Measurements from ENCODE around the gene GPSM1.

The GPSM1 gene

GRCh38 chr9:136303066-136303824 is 24.1 kb upstream of the GPSM1 start:
- Histone ChIP-seq H3K27me3 (ENCODE audit: insufficient read depth, low read depth) (peaks cover 86% of the 10 kb centered on the region), H3K36me3 (ENCODE audit: insufficient read depth) (no peaks in the 10 kb centered on the region), H3K4me3 (IDR thresholded peaks at IDR 0.05; ENCODE audit: insufficient read depth, low read depth, low read length) (no peak overlapping the region), H4K20me1 (ENCODE audit: insufficient read depth) (no peaks in the 10 kb centered on the region), H3K4me2 (no peak overlapping the region), H3K4me1 (ENCODE audit: low read depth, poor library complexity, severe bottlenecking) (no peaks in the 10 kb centered on the region), H2AFZ (ENCODE audit: low read depth) (peak overlapping the region; percentile 14; the same call in 1 of the 2 replicates), H3K27ac (no peak overlapping the region), H3K9ac (no peak overlapping the region), H3K79me2 (ENCODE audit: insufficient read depth, low read depth) (no peaks in the 10 kb centered on the region)
- no peak for TF ChIP-seq CTCF (conservative IDR thresholded peaks at IDR 0.05; ENCODE audit: low read depth, low read length)

GRCh38 chr9:136303825-136304416 is 23.4 kb upstream of the GPSM1 start, which contains the start of gene CCDC187:
CCDC187 (minus strand) TSS chr9:136304094; CDS start chr9:136303830, 264 bp downstream.
- no peaks in the 10 kb centered on the region for H4K20me1 ChIP-seq (ENCODE audit: insufficient read depth)
- no peaks in the 10 kb centered on the region for H3K4me1 ChIP-seq (ENCODE audit: low read depth, poor library complexity, severe bottlenecking)
- H3K4me3 ChIP-seq (IDR thresholded peaks at IDR 0.05; ENCODE audit: insufficient read depth, low read depth, low read length) = no peak within 1 kb of the TSS
- no peak for TF ChIP-seq CTCF (conservative IDR thresholded peaks at IDR 0.05; ENCODE audit: low read depth, low read length)
- no peak within 1 kb of the TSS for H3K27ac ChIP-seq
- no peaks in the 10 kb centered on the region for H3K36me3 ChIP-seq (ENCODE audit: insufficient read depth)
- no peak within 1 kb of the TSS for H3K9ac ChIP-seq
- H3K27me3 ChIP-seq (ENCODE audit: insufficient read depth, low read depth) = peaks cover 79% of the 10 kb centered on the region
- H3K79me2 ChIP-seq (ENCODE audit: insufficient read depth, low read depth) = no peaks in the 10 kb centered on the region
- no peak within 1 kb of the TSS for H3K4me2 ChIP-seq
- H2AFZ ChIP-seq (ENCODE audit: low read depth) = peak within 1 kb of the TSS; percentile 14; the same call in 1 of the 2 replicates

- no peak overlapping the region for H3K9ac ChIP-seq
- H3K36me3 ChIP-seq (ENCODE audit: insufficient read depth) = no peaks in the 10 kb centered on the region
- no peaks in the 10 kb centered on the region for H4K20me1 ChIP-seq (ENCODE audit: insufficient read depth)
- H3K4me1 ChIP-seq (ENCODE audit: low read depth, poor library complexity, severe bottlenecking) = no peaks in the 10 kb centered on the region
- no peak overlapping the region for H3K27ac ChIP-seq
- H3K27me3 ChIP-seq (ENCODE audit: insufficient read depth, low read depth) = peaks cover 74% of the 10 kb centered on the region
- H2AFZ ChIP-seq (ENCODE audit: low read depth) = no peak overlapping the region
- H3K4me3 ChIP-seq (IDR thresholded peaks at IDR 0.05; ENCODE audit: insufficient read depth, low read depth, low read length) = no peak overlapping the region
- no peak overlapping the region for H3K4me2 ChIP-seq
- H3K79me2 ChIP-seq (ENCODE audit: insufficient read depth, low read depth) = no peaks in the 10 kb centered on the region
- TF ChIP-seq CTCF (conservative IDR thresholded peaks at IDR 0.05; ENCODE audit: low read depth, low read length) = no peak
Measured at GRCh38 chr9:136304456-136304855, 22.9 kb upstream of the GPSM1 start.

- H3K27ac ChIP-seq = no peak overlapping the region
- no peak overlapping the region for H3K9ac ChIP-seq
- H3K4me1 ChIP-seq (ENCODE audit: low read depth, poor library complexity, severe bottlenecking) = no peaks in the 10 kb centered on the region
- no peak for TF ChIP-seq CTCF (conservative IDR thresholded peaks at IDR 0.05; ENCODE audit: low read depth, low read length)
- no peak overlapping the region for H3K4me3 ChIP-seq (IDR thresholded peaks at IDR 0.05; ENCODE audit: insufficient read depth, low read depth, low read length)
- H4K20me1 ChIP-seq (ENCODE audit: insufficient read depth) = no peaks in the 10 kb centered on the region
- H3K27me3 ChIP-seq (ENCODE audit: insufficient read depth, low read depth) = peaks cover 70% of the 10 kb centered on the region
- H3K36me3 ChIP-seq (ENCODE audit: insufficient read depth) = no peaks in the 10 kb centered on the region
- no peak overlapping the region for H3K4me2 ChIP-seq
- no peak overlapping the region for H2AFZ ChIP-seq (ENCODE audit: low read depth)
- no peaks in the 10 kb centered on the region for H3K79me2 ChIP-seq (ENCODE audit: insufficient read depth, low read depth)
Measured at GRCh38 chr9:136304981-136305380, 22.4 kb upstream of the GPSM1 start.

Measured in KMS-11 (cell line).